CD14-positive monocyte (primary cell): Measurements from ENCODE around the gene MAN1C1. TPM values are rescaled to one million over a fixed set of nuclear protein-coding genes. Genes with fewer than 3 reads are reported as not detected.

ENCODE experiments used
- DNase-seq, 3 donors: peaks; one replicate each; pipeline ENCODE4 v3.0.0-alpha.2; 2011 to 2022
- H2AFZ ChIP-seq: 2 replicates; pipeline ENCODE4 v1.6.0; 2012; ENCODE audit warnings: mild to moderate bottlenecking, low read depth, low read length, inconsistent platforms; ENCODE audit not compliant: insufficient read depth, poor library complexity, severe bottlenecking
- H3K27ac ChIP-seq, 2 donors: 1 replicate in 1 of 2; 2 replicates in 1 of 2; pipeline ENCODE4 v1.5.1; 2012 to 2013; ENCODE audit warnings: low read length in 2 of 2, control low read depth in 1 of 2, inconsistent platforms in 1 of 2, low read depth in 1 of 2, mild to moderate bottlenecking in 1 of 2
- H3K27me3 ChIP-seq, 2 donors: one replicate each; pipeline versions ENCODE4 v1.6.0 to v1.6.1; 2011 to 2013; ENCODE audit warnings: low read length in 2 of 2; ENCODE audit not compliant: control insufficient read depth in 2 of 2, insufficient read depth in 2 of 2
- H3K36me3 ChIP-seq, 2 donors: replicated peaks in 1 of 2; 1 replicate in 1 of 2; 2 replicates in 1 of 2; pipeline versions ENCODE4 v1.5.1 to v1.6.1; 2012 to 2013; ENCODE audit warnings: low read length in 2 of 2, control low read depth in 1 of 2, inconsistent platforms in 1 of 2, mild to moderate bottlenecking in 1 of 2; ENCODE audit not compliant: insufficient read depth in 2 of 2, control insufficient read depth in 1 of 2
- H3K4me1 ChIP-seq, 2 donors: 1 replicate in 1 of 2; 2 replicates in 1 of 2; pipeline versions ENCODE4 v1.5.1 to v1.6.1; 2012 to 2013; ENCODE audit warnings: low read length in 2 of 2, control low read depth in 1 of 2, inconsistent platforms in 1 of 2, mild to moderate bottlenecking in 1 of 2, moderate library complexity in 1 of 2; ENCODE audit not compliant: insufficient read depth in 2 of 2, control insufficient read depth in 1 of 2
- H3K4me2 ChIP-seq: replicated peaks from 2 replicates; pipeline ENCODE3; 2012; ENCODE audit warnings: low read length, moderate library complexity, mild to moderate bottlenecking; ENCODE audit not compliant: poor library complexity, severe bottlenecking; ENCODE audit errors: extremely low read depth
- H3K4me3 ChIP-seq, 3 experiments: fragments of 200-600 bp in 1 of 3; sonication (generic) in 1 of 3; replicated peaks in 1 of 3; 1 replicate in 2 of 3; 2 replicates in 1 of 3; pipeline ENCODE4 v1.5.1; 2011 to 2013; ENCODE audit warnings: low read length in 3 of 3, mild to moderate bottlenecking in 3 of 3, control low read depth in 2 of 3, low read depth in 2 of 3, inconsistent platforms in 1 of 3, moderate library complexity in 1 of 3
- H3K79me2 ChIP-seq: 2 replicates; pipeline ENCODE4 v1.6.0; 2012; ENCODE audit warnings: mild to moderate bottlenecking, control low read depth, inconsistent platforms, low read length, moderate library complexity; ENCODE audit not compliant: insufficient read depth
- H3K9ac ChIP-seq: 2 replicates; pipeline ENCODE4 v1.6.0; 2017; ENCODE audit warnings: low read length, mild to moderate bottlenecking; ENCODE audit not compliant: insufficient read depth, poor library complexity, severe bottlenecking
- H3K9me3 ChIP-seq, 2 donors: replicated peaks in 1 of 2; 1 replicate in 1 of 2; 2 replicates in 1 of 2; pipeline versions ENCODE4 v1.5.1 to v1.6.1; 2012 to 2013; ENCODE audit warnings: low read length in 2 of 2, control low read depth in 1 of 2; ENCODE audit not compliant: control insufficient read depth in 1 of 2, insufficient read depth in 1 of 2
- H4K20me1 ChIP-seq: 2 replicates; pipeline ENCODE4 v1.6.0; 2012; ENCODE audit warnings: mild to moderate bottlenecking, low read length, control low read depth, moderate library complexity; ENCODE audit not compliant: insufficient read depth
- H3K27ac Mint-ChIP-seq, 7 donors: one replicate each; pipeline ENCODE4 v1.8.0; 2020; ENCODE audit warnings: mild to moderate bottlenecking in 7 of 7, mixed read lengths in 7 of 7, moderate library complexity in 6 of 7, inconsistent platforms in 2 of 7
- H3K27me3 Mint-ChIP-seq, 3 donors: one replicate each; pipeline ENCODE4 v1.8.0; 2021 to 2022; ENCODE audit warnings: low read depth in 3 of 3, mild to moderate bottlenecking in 3 of 3, mixed read lengths in 3 of 3, moderate library complexity in 3 of 3, inconsistent platforms in 1 of 3
- H3K36me3 Mint-ChIP-seq, 2 donors: one replicate each; pipeline ENCODE4 v1.8.0; 2020; ENCODE audit warnings: mixed read lengths in 2 of 2, inconsistent platforms in 1 of 2, mild to moderate bottlenecking in 1 of 2
- H3K4me1 Mint-ChIP-seq: one replicate; pipeline ENCODE4 v1.8.0; 2020; ENCODE audit warnings: mild to moderate bottlenecking, mixed read lengths
- H3K4me3 Mint-ChIP-seq, 2 donors: one replicate each; pipeline ENCODE4 v1.8.0; 2020; ENCODE audit warnings: mild to moderate bottlenecking in 2 of 2, mixed read lengths in 2 of 2, moderate library complexity in 1 of 2
- H3K9me3 Mint-ChIP-seq, 7 donors: one replicate each; pipeline ENCODE4 v1.8.0; 2020 to 2022; ENCODE audit warnings: mixed read lengths in 7 of 7, mild to moderate bottlenecking in 6 of 7, moderate library complexity in 6 of 7, inconsistent platforms in 2 of 7
- CTCF ChIP-seq: fragments of 200-600 bp; IDR thresholded peaks from one replicate; pipeline ENCODE4 v1.8.0; 2022; ENCODE audit warnings: antibody characterized with exemption, mild to moderate bottlenecking
- WGBS: methylation state at CpG from one replicate; pipeline ENCODE4 v1.1.5; 2013; ENCODE audit warnings: missing lambda C conversion rate; ENCODE audit not compliant: insufficient coverage; 5-methylcytosine and 5-hydroxymethylcytosine counted together
- intact Hi-C, 2 donors: fragments of 100-400 bp; cut with micrococcal nuclease; formaldehyde crosslinking; loops; one replicate each; pipeline versions ENCODE4 v1.15.0 to v1.15.1; 2023
- polyA plus RNA-seq, 3 donors: library from polyadenylated mRNA; depleted of rRNA in 1 of 3; unstranded in 2 of 3; stranded (reverse) in 1 of 3; fragments of 300-500 nt in 2 of 3; fragments of >200 nt in 1 of 3; fragmentation: Illumina TruSeq in 2 of 3; gene quantifications; 1 replicate in 2 of 3; 2 replicates in 1 of 3; pipeline ENCODE4 v1.2.3, GENCODE V29; 2012 to 2021

MAN1C1 gene
- polyA plus RNA-seq, 3 donors = 1.2 to 7.2 (median 1.7) TPM

GRCh38 chr1:25724966-25725365 lies 108.4 kb downstream of the MAN1C1 start:
- TF ChIP-seq CTCF = no peak
- Mint-ChIP-seq H3K4me1 (no peaks in the 10 kb centered on the region), H3K36me3 (peaks cover 1 to 3% of the 10 kb centered on the region in 2 donors), H3K9me3 (peaks cover 0 to 2% (median 0%) of the 10 kb centered on the region in 7 donors), H3K27me3 (peaks cover 0 to 9% (median 2%) of the 10 kb centered on the region in 3 donors), H3K4me3 (no peak overlapping the region), H3K27ac (peak overlapping the region in 2 of 7 donors; percentile 5 to 30)
- Histone ChIP-seq H3K27ac (no peak overlapping the region), H3K4me3 (no peak overlapping the region), H2AFZ (no peak overlapping the region), H3K9me3 (no peaks in the 10 kb centered on the region), H4K20me1 (peaks cover 30% of the 10 kb centered on the region), H3K79me2 (no peaks in the 10 kb centered on the region), H3K4me2 (no peak overlapping the region), H3K4me1 (no peaks in the 10 kb centered on the region), H3K9ac (no peak overlapping the region), H3K27me3 (no peaks in the 10 kb centered on the region), H3K36me3 (no peaks in the 10 kb centered on the region)
- DNase-seq = no peak
- intact Hi-C loops = no loop called here
- 100% methylated on average over 2 of the region's 2 CpGs for WGBS

- intact Hi-C loops = no loop called here
- H3K27ac Mint-ChIP-seq = peak overlapping the region in 1 of 7 donors; percentile 30
- Histone ChIP-seq H3K27me3 (no peaks in the 10 kb centered on the region), H3K4me1 (no peaks in the 10 kb centered on the region), H3K9ac (no peak overlapping the region), H3K27ac (no peak overlapping the region), H3K4me3 (no peak overlapping the region), H3K36me3 (no peaks in the 10 kb centered on the region), H3K4me2 (no peak overlapping the region), H3K79me2 (no peaks in the 10 kb centered on the region), H4K20me1 (peaks cover 31% of the 10 kb centered on the region), H3K9me3 (no peaks in the 10 kb centered on the region), H2AFZ (no peak overlapping the region)
- H3K36me3 Mint-ChIP-seq = peaks cover 1 to 3% of the 10 kb centered on the region in 2 donors
- peaks cover 2% of the 10 kb centered on the region for H3K4me1 Mint-ChIP-seq
- 100% methylated on average over 8 of the region's 8 CpGs for WGBS
- H3K9me3 Mint-ChIP-seq = peaks cover 0 to 2% (median 0%) of the 10 kb centered on the region in 7 donors
- no peak for DNase-seq
- H3K4me3 Mint-ChIP-seq = no peak overlapping the region
- TF ChIP-seq CTCF = no peak
- peaks cover 0 to 9% (median 2%) of the 10 kb centered on the region in 3 donors for H3K27me3 Mint-ChIP-seq
Measured at GRCh38 chr1:25725482-25725881, 108.9 kb downstream of the MAN1C1 start.
